HG03571 (cell line): ENCODE data around the gene PANK1.
"Not testable (repeated sequence)": the region's sequence is repeated elsewhere in the genome, so short reads cannot be mapped to it uniquely, and the experiment has no call there.

Experiments
- ATAC-seq: cut with Tn5 transposase; IDR thresholded peaks from one replicate; pipeline ENCODE4 v1.9.1; 2021; ENCODE audit not compliant: unreplicated experiment

The PANK1 gene

GRCh38 chr10:89576022-89576421 lies 69.0 kb downstream of the PANK1 start:
- no peak for ATAC-seq

GRCh38 chr10:89575031-89575430 lies 70.0 kb downstream of the PANK1 start:
- no peak for ATAC-seq

GRCh38 chr10:89574368-89574767 lies 70.7 kb downstream of the PANK1 start:
- no peak for ATAC-seq

- ATAC-seq = no peak
Observed at GRCh38 chr10:89567576-89568245, 77.3 kb downstream of the PANK1 start.

- no peak for ATAC-seq
Observed at GRCh38 chr10:89566992-89567391, 78.0 kb downstream of the PANK1 start.

- no peak for ATAC-seq
Observed at GRCh38 chr10:89566095-89566950, 78.7 kb downstream of the PANK1 start.

- ATAC-seq = no peak
Observed at GRCh38 chr10:89565180-89565579, 79.9 kb downstream of the PANK1 start.

- ATAC-seq = no peak
Observed at GRCh38 chr10:89563861-89564478, 81.1 kb downstream of the PANK1 start.

- ATAC-seq = no peak
Observed at GRCh38 chr10:89563311-89563710, 81.7 kb downstream of the PANK1 start.

- ATAC-seq = no peak
Observed at GRCh38 chr10:89556600-89556999, 88.4 kb downstream of the PANK1 start.

GRCh38 chr10:89555688-89556445 lies 89.2 kb downstream of the PANK1 start:
- ATAC-seq = no peak

GRCh38 chr10:89554433-89554832 lies 90.6 kb downstream of the PANK1 start:
- no peak for ATAC-seq

- ATAC-seq = no peak
Observed at GRCh38 chr10:89553064-89553734, 91.8 kb downstream of the PANK1 start.

- no peak for ATAC-seq
Observed at GRCh38 chr10:89552213-89552612, 92.8 kb downstream of the PANK1 start.

- no peak for ATAC-seq
Observed at GRCh38 chr10:89550509-89550908, 94.5 kb downstream of the PANK1 start.

GRCh38 chr10:89549510-89549909 lies 95.5 kb downstream of the PANK1 start:
- ATAC-seq = no peak

GRCh38 chr10:89548673-89549072 lies 96.4 kb downstream of the PANK1 start:
- ATAC-seq = no peak

GRCh38 chr10:89547853-89548513 lies 97.1 kb downstream of the PANK1 start:
- ATAC-seq = no peak

- ATAC-seq = not testable (repeated sequence)
Observed at GRCh38 chr10:89546651-89547050, 98.4 kb downstream of the PANK1 start.

- ATAC-seq = no peak
Observed at GRCh38 chr10:89543841-89544240, 101.2 kb downstream of the PANK1 start.
